ENCODE results near the gene PRAMEF9.
"Not testable (repeated sequence)": the region's sequence is repeated elsewhere in the genome, so short reads cannot be mapped to it uniquely, and the experiment has no call there.

PRAMEF9 gene

GRCh38 chr1:13227271-13228055 lies 55.8 kb downstream of the PRAMEF9 start:
- H3K36me3 ChIP-seq (ENCODE audit: control insufficient read depth in 2 of 2, insufficient read depth in 2 of 2, low read length in 2 of 2); H3K4me1 ChIP-seq (ENCODE audit: control insufficient read depth in 2 of 2, insufficient read depth in 2 of 2, low read length in 2 of 2); H3K9me3 ChIP-seq (ENCODE audit: control insufficient read depth in 2 of 2, low read length in 2 of 2); H3K4me3 ChIP-seq (ENCODE audit: low read length in 2 of 2); H3K27ac ChIP-seq (ENCODE audit: low read depth in 2 of 2, low read length in 2 of 2); H3K27me3 ChIP-seq (ENCODE audit: control insufficient read depth in 2 of 2, insufficient read depth in 2 of 2, low read length in 2 of 2); H3K9ac ChIP-seq (ENCODE audit: low read depth in 1 of 2, low read length in 2 of 2): not testable (repeated sequence)

- Histone ChIP-seq H3K27ac (ENCODE audit: low read depth in 2 of 2, low read length in 2 of 2) (no peak overlapping the region), H3K9me3 (ENCODE audit: control insufficient read depth in 2 of 2, low read length in 2 of 2) (no peaks in the 10 kb centered on the region), H3K27me3 (ENCODE audit: control insufficient read depth in 2 of 2, insufficient read depth in 2 of 2, low read length in 2 of 2) (no peaks in the 10 kb centered on the region), H3K4me1 (ENCODE audit: control insufficient read depth in 2 of 2, insufficient read depth in 2 of 2, low read length in 2 of 2) (no peaks in the 10 kb centered on the region), H3K36me3 (ENCODE audit: control insufficient read depth in 2 of 2, insufficient read depth in 2 of 2, low read length in 2 of 2) (no peaks in the 10 kb centered on the region), H3K4me3 (ENCODE audit: low read length in 2 of 2) (no peak overlapping the region), H3K9ac (ENCODE audit: low read depth in 1 of 2, low read length in 2 of 2) (no peak overlapping the region)
Observed at GRCh38 chr1:13228343-13228781, 56.7 kb downstream of the PRAMEF9 start.

All from mucosa of rectum (tissue), 2 donors.